GM12873 (cell line): ENCODE data around the gene EXOSC2.

Experiments
- CTCF ChIP-seq: IDR thresholded peaks from 2 replicates; pipeline ENCODE4 v1.5.1; 2012; ENCODE audit warnings: low read depth, mild to moderate bottlenecking, moderate library complexity, low read length, control low read depth; ENCODE audit not compliant: insufficient read depth; ENCODE audit errors: missing control alignments

Gene EXOSC2

GRCh38 chr9:130693426-130694191, at the start of gene EXOSC2:
TSS of gene EXOSC2 (plus strand) at chr9:130693780. CDS start at chr9:130693792, 12 bp downstream.
- no peak for TF ChIP-seq CTCF

- TF ChIP-seq CTCF, result no peak
These were observed 42.4 kb upstream of the EXOSC2 start for GRCh38 chr9:130651221-130651620.

- no peak for TF ChIP-seq CTCF
These were observed 41.8 kb upstream of the EXOSC2 start for GRCh38 chr9:130651752-130652151.

GRCh38 chr9:130654879-130655278, 38.7 kb upstream of the EXOSC2 start:
- no peak for TF ChIP-seq CTCF

GRCh38 chr9:130658893-130659698, 34.5 kb upstream of the EXOSC2 start:
- no peak for TF ChIP-seq CTCF

GRCh38 chr9:130659699-130660248, 33.8 kb upstream of the EXOSC2 start:
- TF ChIP-seq CTCF, result no peak

GRCh38 chr9:130660326-130660682, 33.3 kb upstream of the EXOSC2 start:
- no peak for TF ChIP-seq CTCF
